Ishikawa (cell line): ENCODE measurements around the gene ZNF672.

Source experiments
- TAF1 ChIP-seq: IDR thresholded peaks from 2 replicates; pipeline ENCODE4 v1.6.1; 2012; ENCODE audit warnings: low read depth, mild to moderate bottlenecking
- TF ChIP-seq, protein P1 (sequence below): IDR thresholded peaks from 2 replicates; pipeline ENCODE4 v1.6.1; 2012

DNA sequence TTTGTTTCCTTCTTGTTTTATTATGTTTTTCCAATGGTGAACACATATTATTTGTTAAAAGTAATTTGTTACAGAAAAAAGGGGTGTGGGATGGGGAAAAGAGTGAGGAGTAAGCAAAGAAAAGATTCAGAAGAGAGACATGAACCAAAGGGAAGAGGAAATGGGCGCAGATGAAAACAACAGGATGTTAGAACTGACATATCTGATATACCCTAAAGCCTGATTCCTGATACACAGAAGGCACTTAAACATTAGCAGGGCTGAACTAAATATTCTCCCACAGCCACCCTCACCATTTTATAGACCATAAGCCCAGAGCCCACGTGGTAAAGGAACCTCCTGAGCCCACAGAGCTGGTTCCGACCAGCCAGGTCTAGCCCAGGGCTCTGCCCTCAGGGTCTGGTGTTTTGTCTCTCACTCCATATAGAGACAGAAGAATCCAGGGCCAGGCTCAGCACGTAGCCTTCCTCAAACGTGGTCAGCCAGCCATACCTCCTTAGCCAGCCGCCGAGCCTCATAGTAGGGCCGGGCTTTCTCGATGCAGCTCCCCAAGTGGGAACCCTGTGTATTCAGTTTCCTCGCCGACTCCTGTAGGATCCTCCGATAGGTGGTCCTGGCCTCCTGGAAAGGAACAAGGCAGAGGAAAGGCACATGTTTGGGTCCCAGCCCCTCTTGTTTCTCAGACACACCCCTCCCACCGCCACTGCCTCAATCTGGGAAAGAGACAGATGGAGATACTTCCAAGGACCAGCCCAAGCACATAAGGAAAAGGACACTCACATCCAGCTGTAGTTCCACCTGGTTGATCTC is 21.8 kb upstream of the ZNF672 start:
- TF ChIP-seq, protein P1, sequence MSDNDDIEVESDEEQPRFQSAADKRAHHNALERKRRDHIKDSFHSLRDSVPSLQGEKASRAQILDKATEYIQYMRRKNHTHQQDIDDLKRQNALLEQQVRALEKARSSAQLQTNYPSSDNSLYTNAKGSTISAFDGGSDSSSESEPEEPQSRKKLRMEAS, result no peak
- TF ChIP-seq TAF1, result no peak
